DOHH2 (cell line): ENCODE measurements around the gene PTPN14.

Experiments
- EZH2phosphoT487 ChIP-seq: fragments of 200-600 bp; sonication (generic); IDR thresholded peaks from 2 replicates; pipeline ENCODE4 v1.6.1; 2017; ENCODE audit warnings: borderline replicate concordance, mild to moderate bottlenecking, antibody characterized with exemption, low read length, moderate library complexity, mixed read lengths
- TF ChIP-seq, protein P1 (sequence below): fragments of 200-600 bp; sonication (generic); IDR thresholded peaks from one replicate; pipeline ENCODE4 v1.5.1; 2014; ENCODE audit warnings: antibody characterized with exemption, mild to moderate bottlenecking, low read depth, low read length; ENCODE audit not compliant: poor library complexity, severe bottlenecking

DNA sequence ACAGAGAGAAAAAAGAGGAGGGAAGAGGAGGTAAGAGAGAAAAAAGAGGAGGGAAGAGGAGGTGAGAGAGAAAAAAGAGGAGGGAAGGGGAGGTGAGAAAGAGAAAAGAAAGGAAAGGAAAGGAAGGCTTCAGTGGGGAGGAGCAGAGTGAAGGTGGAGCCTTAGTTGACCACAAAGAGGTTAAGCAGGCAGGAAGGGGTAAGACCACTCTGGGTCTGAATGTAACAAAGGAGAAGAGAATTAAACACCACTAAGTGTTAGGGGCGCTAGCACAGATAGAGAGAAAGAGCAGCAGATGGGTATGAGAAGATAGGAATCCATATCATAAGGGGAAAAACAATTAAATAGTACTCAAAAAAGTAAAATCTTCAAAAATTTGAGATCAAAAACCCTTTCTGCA, 6.6 kb downstream of the PTPN14 start:
- TF ChIP-seq, protein P1, sequence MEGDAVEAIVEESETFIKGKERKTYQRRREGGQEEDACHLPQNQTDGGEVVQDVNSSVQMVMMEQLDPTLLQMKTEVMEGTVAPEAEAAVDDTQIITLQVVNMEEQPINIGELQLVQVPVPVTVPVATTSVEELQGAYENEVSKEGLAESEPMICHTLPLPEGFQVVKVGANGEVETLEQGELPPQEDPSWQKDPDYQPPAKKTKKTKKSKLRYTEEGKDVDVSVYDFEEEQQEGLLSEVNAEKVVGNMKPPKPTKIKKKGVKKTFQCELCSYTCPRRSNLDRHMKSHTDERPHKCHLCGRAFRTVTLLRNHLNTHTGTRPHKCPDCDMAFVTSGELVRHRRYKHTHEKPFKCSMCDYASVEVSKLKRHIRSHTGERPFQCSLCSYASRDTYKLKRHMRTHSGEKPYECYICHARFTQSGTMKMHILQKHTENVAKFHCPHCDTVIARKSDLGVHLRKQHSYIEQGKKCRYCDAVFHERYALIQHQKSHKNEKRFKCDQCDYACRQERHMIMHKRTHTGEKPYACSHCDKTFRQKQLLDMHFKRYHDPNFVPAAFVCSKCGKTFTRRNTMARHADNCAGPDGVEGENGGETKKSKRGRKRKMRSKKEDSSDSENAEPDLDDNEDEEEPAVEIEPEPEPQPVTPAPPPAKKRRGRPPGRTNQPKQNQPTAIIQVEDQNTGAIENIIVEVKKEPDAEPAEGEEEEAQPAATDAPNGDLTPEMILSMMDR, result no peak
- no peak for TF ChIP-seq EZH2phosphoT487
